RPMI7951 (cell line): Measurements from ENCODE around the gene MAP1LC3A. TPM values are rescaled to one million over a fixed set of nuclear protein-coding genes. Genes with fewer than 3 reads are reported as not detected.

Source experiments
- total RNA-seq: library from RNA; depleted of rRNA; stranded (reverse); fragments of >200 nt; shearing (Covaris generic); gene quantifications from 2 replicates; pipeline ENCODE4 v1.2.3, GENCODE V29; 2014; rRNA removed

MAP1LC3A gene
- total RNA-seq, 1 experiment from 2014 or later = 32.2 TPM

Other genes starting within 250 kb of the MAP1LC3A start
- gene ITCH, start 195.4 kb upstream of the MAP1LC3A start, total RNA-seq = 60.1 and 67.4 TPM in 2 replicates
- gene DYNLRB1, start 42.3 kb upstream of the MAP1LC3A start, total RNA-seq = 287 and 346 TPM in 2 replicates
- 43.1 and 48.1 TPM in 2 replicates for gene PIGU, start 118.4 kb downstream of the MAP1LC3A start, total RNA-seq
- gene TP53INP2, start 145.6 kb downstream of the MAP1LC3A start, total RNA-seq = 6.3 and 7.1 TPM in 2 replicates